NCI-H2171 treated with DMSO at 0.1 percent for 48 hours (cell line): ENCODE measurements around the gene SLC8A1.

ENCODE experiments used
- DNase-seq: peaks from one replicate; lab custom pipeline; 2025; lab: John Stamatoyannopoulos, UW

SLC8A1 gene

GRCh38 chr2:40384233-40384632 lies 67.7 kb downstream of the SLC8A1 start:
- DNase-seq = no peak

DNA sequence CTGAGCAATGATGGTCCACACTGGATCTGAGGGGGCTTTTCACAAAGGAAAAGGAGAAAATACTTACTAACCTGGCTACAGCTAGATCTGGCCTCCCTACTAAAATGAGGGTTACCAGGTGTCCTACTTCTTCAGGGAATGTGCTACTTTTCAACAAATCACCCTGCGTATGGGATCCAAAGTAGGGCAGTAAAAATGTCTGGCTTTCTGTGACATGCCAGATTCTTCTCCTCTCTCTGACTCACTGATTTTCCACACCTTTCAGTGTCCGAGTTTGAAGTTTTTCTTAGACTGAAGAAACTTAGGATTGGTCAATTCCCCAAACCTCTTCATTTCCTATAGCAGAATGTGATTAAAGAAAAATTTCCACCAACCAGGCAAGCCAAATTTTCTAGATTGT lies 71.2 kb downstream of the SLC8A1 start:
- no peak for DNase-seq

DNA sequence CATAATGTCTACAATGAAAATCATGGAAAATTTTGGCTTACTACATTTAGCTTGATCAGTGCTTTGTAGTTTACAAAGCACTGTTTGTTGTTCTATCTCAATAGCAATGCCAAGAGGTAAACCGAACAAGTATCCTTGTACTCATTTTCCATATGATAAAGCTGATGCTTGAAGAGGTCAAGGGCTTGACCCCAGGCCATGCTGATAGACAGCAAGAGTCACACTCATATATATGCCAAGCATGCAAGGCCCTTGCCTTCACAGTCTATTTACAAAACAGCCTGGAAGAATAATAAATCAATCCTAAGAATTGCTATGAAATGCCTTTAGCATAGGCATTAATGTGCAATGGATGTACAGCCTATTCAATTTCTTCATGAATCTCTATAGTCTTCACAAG lies 71.8 kb downstream of the SLC8A1 start:
- DNase-seq = no peak

DNA sequence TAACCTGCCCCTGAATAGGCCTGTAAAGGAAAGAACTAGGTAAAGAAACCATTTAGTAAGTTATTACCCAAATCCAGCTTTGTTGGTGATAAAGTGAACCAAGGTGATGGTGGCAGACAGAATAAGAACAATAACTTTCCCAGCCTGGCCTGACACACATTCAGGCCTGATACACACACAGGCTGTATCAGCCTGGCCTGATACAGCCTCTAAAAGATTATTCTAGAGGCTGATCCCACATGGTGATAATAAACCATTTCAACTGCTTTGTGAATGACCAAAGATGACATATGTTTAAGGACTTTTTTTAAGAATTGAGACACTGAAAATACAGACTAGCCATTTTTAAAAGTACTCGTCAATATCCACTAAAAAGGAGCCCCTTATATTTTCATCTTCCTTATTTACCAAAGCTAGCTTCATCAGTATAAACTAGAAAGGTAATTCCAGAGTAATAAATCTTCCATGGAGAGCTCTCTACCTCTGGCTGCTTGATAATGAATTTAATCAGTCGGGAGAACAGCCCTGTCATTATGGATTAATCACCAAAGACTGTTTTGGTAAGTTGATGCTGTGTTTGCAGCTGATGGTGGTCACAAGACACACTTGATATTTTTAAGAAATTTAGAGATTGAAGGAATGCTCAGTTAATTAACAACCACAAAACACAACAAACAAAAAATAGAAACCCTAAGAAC lies 77.2 kb downstream of the SLC8A1 start:
- no peak for DNase-seq

GRCh38 chr2:40373111-40373510 lies 78.8 kb downstream of the SLC8A1 start:
- no peak for DNase-seq

DNA sequence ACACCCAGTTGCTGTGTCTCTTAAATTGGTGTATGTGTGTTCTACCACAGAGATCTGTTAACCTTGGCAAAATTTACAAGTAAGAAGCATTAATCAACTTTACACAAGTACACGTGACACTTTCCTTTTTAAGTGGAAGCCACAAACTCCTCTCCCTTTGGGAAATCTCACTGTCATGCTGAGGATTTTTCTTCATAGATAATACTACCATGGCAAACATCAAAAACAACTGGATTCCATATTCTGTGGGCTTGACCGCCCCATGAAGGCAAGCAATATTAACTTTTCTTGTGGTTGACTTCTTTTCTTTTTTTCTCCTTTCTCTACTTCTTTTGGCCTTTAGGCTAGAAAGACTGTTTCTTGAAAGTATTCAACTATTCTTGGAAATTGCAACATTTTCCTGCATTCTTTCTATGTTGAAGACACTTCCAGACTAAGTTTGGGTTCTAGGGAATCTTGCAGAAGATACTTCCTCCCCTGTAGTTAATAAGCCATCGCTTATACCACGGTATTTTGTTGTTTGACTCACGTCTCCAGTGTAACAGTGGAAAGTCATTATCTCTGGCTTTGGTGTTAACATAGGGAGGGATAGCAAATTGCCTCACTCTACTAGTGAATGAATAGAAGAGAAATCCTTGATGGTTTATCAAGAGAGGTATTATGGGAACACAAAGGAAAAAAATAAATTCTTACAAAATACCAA lies 79.5 kb downstream of the SLC8A1 start:
- DNase-seq = no peak

DNA sequence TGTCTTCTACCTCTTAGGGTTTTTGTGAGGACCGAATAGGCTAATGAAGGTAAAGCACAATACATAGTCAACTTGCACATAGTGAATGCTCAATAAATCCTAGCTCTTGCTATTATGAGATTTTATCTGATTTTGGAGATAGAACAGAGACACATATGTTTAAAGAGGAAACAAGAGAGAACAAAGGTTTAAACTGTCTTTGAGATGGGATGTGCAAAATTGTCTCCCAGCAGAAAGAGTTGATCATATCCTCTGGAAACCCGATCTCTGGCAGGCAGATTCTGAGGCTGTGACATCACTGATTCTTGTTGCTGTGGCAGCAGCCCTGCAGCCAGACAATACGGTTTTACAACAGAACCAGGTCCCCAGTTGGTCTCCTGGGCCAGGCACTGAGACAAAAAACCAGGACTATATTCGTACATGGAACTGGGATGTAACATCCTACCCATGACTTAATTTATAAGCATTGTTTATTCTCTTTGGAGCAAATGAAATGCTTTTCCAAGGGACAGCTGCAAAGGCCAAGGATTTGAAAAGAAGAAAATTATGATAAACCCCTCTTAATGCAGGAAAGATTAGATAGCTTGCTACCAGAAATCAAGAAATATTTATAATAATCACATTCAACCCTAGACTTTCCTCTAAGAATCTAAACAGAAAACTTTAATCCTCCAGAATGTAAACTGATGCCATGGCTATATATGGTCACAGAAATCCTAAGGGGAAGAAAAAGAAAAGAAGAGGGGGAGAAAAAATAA lies 80.2 kb downstream of the SLC8A1 start:
- no peak for DNase-seq

DNA sequence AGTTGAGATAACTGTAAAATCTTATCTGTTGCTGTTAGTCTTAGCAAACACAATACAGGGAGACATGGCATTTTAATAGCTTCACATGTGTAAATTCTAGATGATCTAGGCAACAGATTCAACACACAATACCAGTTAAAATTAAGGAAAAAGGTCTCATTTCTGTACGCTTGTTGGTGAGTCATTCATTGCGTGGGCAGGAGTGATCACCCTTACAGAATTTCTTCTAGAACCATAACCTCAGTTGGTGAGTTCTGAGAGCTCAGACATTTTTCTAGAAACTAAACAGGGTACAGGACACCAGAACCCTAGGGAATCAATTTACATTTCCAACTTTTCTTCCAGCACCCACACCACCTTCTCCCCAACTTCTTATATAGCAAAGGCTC lies 81.9 kb downstream of the SLC8A1 start:
- DNase-seq = no peak

- DNase-seq = no peak
Observed at GRCh38 chr2:40369267-40370006, 82.5 kb downstream of the SLC8A1 start.

- peak; percentile 2 for DNase-seq
Observed at GRCh38 chr2:40367652-40368051, 84.2 kb downstream of the SLC8A1 start.

DNA sequence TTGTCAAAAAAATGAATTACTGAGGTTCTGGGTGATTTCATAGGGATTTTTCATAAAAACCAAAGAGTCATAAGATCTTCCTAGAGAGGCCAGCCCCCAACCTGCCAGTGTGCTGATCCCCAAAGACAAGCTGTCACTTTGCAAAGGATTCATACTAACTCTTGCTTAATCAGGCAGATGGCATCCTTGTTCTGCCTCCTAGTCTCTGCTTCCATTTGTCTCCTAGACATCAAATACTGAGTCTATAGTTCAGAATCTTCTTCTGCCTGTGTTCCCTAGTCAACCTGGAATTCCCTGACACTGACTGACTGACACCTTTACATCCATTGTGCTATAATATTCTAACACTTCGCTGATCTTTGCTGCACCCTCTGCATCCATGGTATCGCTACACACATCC lies 84.9 kb downstream of the SLC8A1 start:
- DNase-seq = no peak

- no peak for DNase-seq
Observed at GRCh38 chr2:40364151-40364874, 87.6 kb downstream of the SLC8A1 start.

GRCh38 chr2:40363631-40364030 lies 88.3 kb downstream of the SLC8A1 start:
- DNase-seq = peak; percentile 1

GRCh38 chr2:40363231-40363630 lies 88.7 kb downstream of the SLC8A1 start:
- no peak for DNase-seq

GRCh38 chr2:40361478-40361877 lies 90.4 kb downstream of the SLC8A1 start:
- DNase-seq = no peak

DNA sequence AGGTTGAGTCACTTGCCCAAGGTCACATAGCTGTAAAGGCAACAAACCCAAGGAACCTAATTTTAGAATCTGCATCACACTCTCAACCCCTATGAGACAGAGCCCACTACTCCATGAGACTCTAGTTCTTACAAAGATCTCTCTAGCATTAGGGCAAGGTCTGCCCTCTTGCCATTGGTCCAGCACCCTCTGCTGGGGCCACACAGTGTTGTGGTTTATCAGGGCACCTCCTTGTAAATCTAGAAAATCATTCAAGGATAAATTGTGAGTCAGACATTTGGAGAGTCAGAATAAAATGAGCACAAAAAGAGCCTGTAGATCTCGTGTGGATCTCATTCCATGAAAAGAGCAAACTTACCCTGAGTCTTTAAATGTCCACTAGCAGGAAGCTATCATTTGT lies 91.2 kb downstream of the SLC8A1 start:
- DNase-seq = no peak

DNA sequence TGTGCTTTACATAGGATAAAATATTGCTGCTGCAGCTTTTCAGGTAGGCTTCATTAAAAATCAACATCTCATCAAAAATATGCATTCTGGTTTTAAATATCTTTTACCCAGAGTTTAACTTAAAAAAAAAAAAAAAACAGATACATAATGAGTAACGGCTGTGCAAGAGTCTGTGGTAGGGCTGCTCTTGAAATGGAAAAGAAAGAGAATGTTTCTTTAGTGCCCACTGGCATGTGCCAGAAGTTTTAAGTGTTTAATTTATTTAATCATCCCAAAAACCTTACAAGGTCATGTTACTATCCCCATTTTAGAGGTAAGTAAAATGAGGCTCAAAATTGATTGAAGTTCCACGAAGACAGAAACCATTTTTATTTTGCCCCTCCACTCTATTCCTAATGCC lies 92.1 kb downstream of the SLC8A1 start:
- DNase-seq = no peak

DNA sequence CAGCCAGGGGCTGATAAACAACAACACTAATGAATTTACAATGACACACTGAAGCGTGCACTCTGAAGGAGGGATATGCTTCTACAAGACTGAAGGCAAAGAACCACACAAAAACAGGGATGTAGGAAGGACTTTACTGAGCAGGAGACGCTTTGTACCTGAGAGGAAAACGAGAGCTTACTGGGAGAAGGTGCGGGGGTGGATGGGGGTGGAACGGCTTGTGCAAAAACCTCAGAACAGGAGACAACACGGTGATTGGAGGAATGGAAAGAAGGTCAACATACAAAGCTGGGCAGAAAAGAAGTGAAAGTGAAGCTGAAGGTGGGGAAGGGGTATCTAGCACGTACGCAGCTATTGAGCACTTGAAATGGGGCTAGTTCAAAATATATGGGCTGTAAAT lies 93.1 kb downstream of the SLC8A1 start:
- DNase-seq = no peak

DNA sequence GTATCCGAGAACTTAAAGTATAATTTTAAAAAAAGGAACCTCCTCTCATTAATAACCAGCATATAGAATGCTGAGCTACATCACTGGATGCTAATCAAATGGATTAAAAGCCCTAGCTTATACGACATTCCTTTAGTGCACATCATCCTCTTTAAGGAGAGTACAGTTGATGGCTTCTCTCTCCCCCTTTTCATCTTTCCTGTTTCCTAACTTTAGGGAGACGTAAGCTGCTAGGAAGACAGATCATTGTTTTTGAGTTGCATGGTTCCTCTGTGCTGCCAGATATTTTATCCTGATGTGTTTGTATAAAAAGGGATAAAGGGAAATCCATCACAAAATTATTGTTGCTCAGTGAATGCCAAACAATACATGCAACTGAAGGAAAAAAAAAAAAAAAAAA lies 94.2 kb downstream of the SLC8A1 start:
- DNase-seq = no peak

DNA sequence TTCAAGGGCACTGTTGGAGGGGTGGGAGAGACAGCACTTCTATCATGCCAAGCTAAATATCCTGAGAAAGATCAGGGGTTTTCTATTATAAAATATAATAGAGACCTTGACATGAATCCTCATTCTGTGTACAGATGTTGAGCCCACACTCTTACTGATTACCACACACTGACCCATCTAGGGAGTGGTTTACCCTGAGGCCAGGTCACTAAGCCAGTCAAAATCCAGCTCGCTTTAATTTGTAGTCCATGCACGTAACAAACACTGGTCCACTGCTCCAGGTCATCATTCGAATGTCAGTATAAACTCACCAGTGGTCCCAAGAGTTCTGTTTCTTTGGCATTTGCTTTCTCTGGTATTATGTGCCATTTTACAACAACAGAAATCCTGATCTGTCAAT lies 96.4 kb downstream of the SLC8A1 start:
- no peak for DNase-seq

GRCh38 chr2:40353231-40353630 lies 98.7 kb downstream of the SLC8A1 start:
- no peak for DNase-seq

DNA sequence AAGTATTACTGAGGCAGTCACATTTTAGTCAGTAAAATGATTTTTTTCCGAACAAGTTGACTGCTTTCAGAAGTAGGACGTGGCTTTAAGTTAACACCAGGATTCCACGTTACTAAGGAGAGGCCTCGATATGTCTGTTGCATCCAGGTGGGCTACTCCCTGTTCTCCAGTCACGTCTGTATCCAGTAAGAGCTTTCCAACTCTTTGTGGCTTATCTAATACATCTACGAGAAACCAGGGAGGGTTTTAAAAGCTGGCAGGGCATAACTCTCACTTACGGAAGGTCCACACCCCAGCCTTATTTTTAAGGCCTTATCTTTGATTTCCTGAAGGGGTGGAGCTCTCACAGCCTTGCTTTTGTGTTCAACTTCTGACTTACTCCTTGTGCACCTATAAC lies 99.2 kb downstream of the SLC8A1 start:
- DNase-seq = no peak
